K562 (cell line): ENCODE results near the gene HES4. TPM values are rescaled to one million over a fixed set of nuclear protein-coding genes. Genes with fewer than 3 reads are reported as not detected.

Experiments used
- ATF3 ChIP-seq, 2 experiments: fragments of 450-650 bp in 1 of 2; sonication (generic) in 1 of 2; formaldehyde crosslinking in 1 of 2; IDR thresholded peaks in 1 of 2; conservative IDR thresholded peaks in 1 of 2; 2 replicates each; pipeline versions ENCODE4 v1.6.1 to v1.8.1; 2016 to 2023; ENCODE audit warnings: mild to moderate bottlenecking in 2 of 2, moderate library complexity in 2 of 2, inconsistent platforms in 1 of 2, missing genetic modification reagents in 1 of 2
- BACH1 ChIP-seq: fragments of 200-800 bp; sonication (Bioruptor generic); IDR thresholded peaks from 2 replicates; pipeline ENCODE4 v1.6.1; 2016; ENCODE audit warnings: missing genetic modification characterization, missing compliant biosample characterization
- DACH1 ChIP-seq: fragments of 450-650 bp; IDR thresholded peaks from 2 replicates; pipeline ENCODE4 v1.6.1; 2018; ENCODE audit not compliant: partially characterized antibody
- GATAD2A ChIP-seq: fragments of 450-650 bp; IDR thresholded peaks from 2 replicates; pipeline ENCODE4 v1.6.1; 2017
- KLF1 ChIP-seq: fragments of 450-650 bp; IDR thresholded peaks from 2 replicates; pipeline ENCODE4 v1.6.1; 2016; ENCODE audit warnings: missing genetic modification characterization, missing compliant biosample characterization
- NR0B1 ChIP-seq: fragments of 450-650 bp; IDR thresholded peaks from one replicate; pipeline ENCODE4 v1.6.1; 2018; ENCODE audit warnings: mild to moderate bottlenecking, moderate library complexity; ENCODE audit not compliant: partially characterized antibody
- NUFIP1 ChIP-seq: fragments of 450-650 bp; IDR thresholded peaks from 2 replicates; pipeline ENCODE4 v1.6.1; 2018; ENCODE audit not compliant: partially characterized antibody
- PHTF2 ChIP-seq: fragments of 250-450 bp; sonication (Bioruptor Pico); IDR thresholded peaks from 2 replicates; pipeline ENCODE4 v1.5.0; 2021; ENCODE audit warnings: mild to moderate bottlenecking
- RAD51 ChIP-seq: fragments of 450-650 bp; IDR thresholded peaks from 2 replicates; pipeline ENCODE4 v1.7.1; 2016; ENCODE audit warnings: low read depth, mild to moderate bottlenecking, borderline replicate concordance
- RHOXF2B ChIP-seq: fragments of 250-450 bp; sonication (Bioruptor Pico); conservative IDR thresholded peaks from 2 replicates; pipeline ENCODE4 v1.5.1; 2021
- SIN3B ChIP-seq: fragments of 450-650 bp; IDR thresholded peaks from 2 replicates; pipeline ENCODE4 v1.6.1; 2017; ENCODE audit warnings: low read depth, mild to moderate bottlenecking, moderate library complexity
- SLC30A9 ChIP-seq: fragments of 250-450 bp; sonication (Bioruptor Pico); IDR thresholded peaks from 2 replicates; pipeline ENCODE4 v1.8.0; 2022; ENCODE audit warnings: mild to moderate bottlenecking, moderate library complexity
- ZNF146 ChIP-seq: IDR thresholded peaks from one replicate; pipeline ENCODE4 v1.6.1; 2018; ENCODE audit warnings: missing compliant biosample characterization; ENCODE audit not compliant: unreplicated experiment
- ZNF224 ChIP-seq: sonication (generic); formaldehyde crosslinking; IDR thresholded peaks from 2 replicates; pipeline ENCODE4 v1.8.0; 2022; ENCODE audit warnings: mild to moderate bottlenecking, missing genetic modification reagents
- ZNF239 ChIP-seq: fragments of 250-450 bp; sonication (Bioruptor Pico); IDR thresholded peaks from 2 replicates; pipeline ENCODE4 v1.4.0; 2020; ENCODE audit warnings: mild to moderate bottlenecking
- ZNF316 ChIP-seq: fragments of 450-650 bp; IDR thresholded peaks from 2 replicates; pipeline ENCODE4 v1.6.1; 2016
- polyA plus RNA-seq, 8 experiments: library from polyadenylated mRNA; depleted of rRNA in 4 of 8; stranded (reverse) in 5 of 8; unstranded in 3 of 8; fragments of >200 nt; fragmentation: Nextera tagmentation in 2 of 8; fragmentation: Illumina TruSeq in 1 of 8; extraction: Ambion mirVana in 2 of 8; extraction: Trizol in 1 of 8; gene quantifications; 2 replicates each; pipeline versions ENCODE4 v1.2.1 to v1.2.3, GENCODE V29; 2011 to 2014; ENCODE audit warnings: inconsistent platforms in 1 of 8, missing spikeins in 1 of 8
- total RNA-seq, 7 experiments: library from RNA; depleted of rRNA in 6 of 7; stranded (reverse); fragments of >200 nt in 6 of 7; fragmentation: Illumina TruSeq in 2 of 7; extraction: Trizol in 2 of 7; gene quantifications; 2 replicates each; pipeline versions ENCODE4 v1.2.1 to v1.2.3, GENCODE V29; 2011 to 2021; ENCODE audit warnings: low replicate concordance in 1 of 7
- TF ChIP-seq, protein P1 (sequence below): fragments of 250-450 bp; sonication (Bioruptor Pico); IDR thresholded peaks from 2 replicates; pipeline ENCODE4 v1.8.0; 2021; ENCODE audit warnings: moderate library complexity, mild to moderate bottlenecking, inconsistent platforms
- TF ChIP-seq, protein P2 (sequence below): fragments of 250-450 bp; sonication (Bioruptor Pico); IDR thresholded peaks from 2 replicates; pipeline ENCODE4 v1.8.0; 2022; ENCODE audit warnings: moderate library complexity, mild to moderate bottlenecking, inconsistent platforms
- TF ChIP-seq, protein P3 (sequence below): fragments of 250-450 bp; sonication (Bioruptor Pico); IDR thresholded peaks from 2 replicates; pipeline ENCODE4 v1.5.0; 2021; ENCODE audit warnings: mild to moderate bottlenecking, moderate library complexity

HES4 gene
- total and polyA plus RNA-seq, 9 of the 15 experiments (the other 6 are each of a cell fraction or from before 2014, with no cell fraction given) = 0.21 to 43.7 (median 5.3) TPM; not detected in 2

DNA sequence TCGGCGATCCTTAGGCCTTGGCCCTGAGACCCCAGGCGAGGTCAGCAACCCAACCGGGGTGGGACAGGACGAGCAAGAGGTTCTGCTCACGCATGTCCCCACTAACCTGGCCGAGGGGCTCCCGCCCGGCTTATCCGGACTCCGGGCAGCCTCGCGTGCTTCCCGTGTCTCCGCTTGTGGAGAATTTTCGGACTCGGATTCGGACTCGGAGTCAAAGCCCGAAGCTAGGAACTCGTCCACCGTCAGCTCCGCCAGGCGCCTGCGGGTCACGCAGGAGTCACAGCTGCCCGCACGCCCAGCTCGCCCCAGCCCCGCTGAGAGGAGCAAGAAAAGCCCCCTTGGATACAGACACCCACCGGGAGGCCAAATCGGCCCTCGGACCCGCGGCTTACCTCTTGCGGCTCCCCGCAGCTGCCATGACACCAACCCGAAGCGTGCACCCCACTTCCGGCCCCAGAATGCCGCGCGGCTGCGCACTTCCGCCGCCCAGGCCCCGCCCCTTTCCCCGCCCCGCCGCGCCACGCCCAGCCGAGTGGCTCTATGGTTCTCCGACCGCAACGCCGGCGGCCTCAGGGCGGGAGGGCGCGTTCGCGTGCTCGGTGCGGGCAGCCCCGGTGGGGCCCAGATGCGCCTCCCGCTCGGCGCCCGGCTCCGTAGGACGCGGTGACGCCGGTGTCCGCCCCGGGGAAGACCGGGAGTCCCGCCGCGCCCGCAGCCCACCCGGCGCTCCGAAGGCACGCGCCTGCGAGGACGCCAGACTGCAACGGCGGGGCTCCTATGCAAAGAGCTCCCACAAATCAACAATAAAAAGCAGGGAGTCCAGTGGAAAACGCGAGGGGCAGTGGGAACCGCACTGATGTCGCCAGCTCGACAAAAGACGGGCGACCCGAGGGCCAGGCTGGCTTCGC lies 40.8 kb downstream of the HES4 start, which contains the start of gene NOC2L (continued):
- TF ChIP-seq BACH1 (no peak), GATAD2A (no peak), NR0B1 (no peak), KLF1 (tag) (0 out of 2 replicates have a peak, but pooled peaks have one; percentile 32), SLC30A9 (CRISPR knock-in tag) (no peak), ATF3 (IDR thresholded peaks at IDR 0.05) (no peak), ATF3 (CRISPR knock-in tag; conservative IDR thresholded peaks at IDR 0.05) (no peak), ZNF239 (CRISPR knock-in tag) (no peak; the same call in 1 of the 2 replicates), RAD51 (no peak), NUFIP1 (no peak), ZNF316 (no peak), SIN3B (peak; percentile 100), DACH1 (no peak), PHTF2 (CRISPR knock-in tag) (no peak), ZNF146 (CRISPR knock-in tag) (no peak), RHOXF2B (no peak), ZNF224 (no peak)
- TF ChIP-seq, protein P1, sequence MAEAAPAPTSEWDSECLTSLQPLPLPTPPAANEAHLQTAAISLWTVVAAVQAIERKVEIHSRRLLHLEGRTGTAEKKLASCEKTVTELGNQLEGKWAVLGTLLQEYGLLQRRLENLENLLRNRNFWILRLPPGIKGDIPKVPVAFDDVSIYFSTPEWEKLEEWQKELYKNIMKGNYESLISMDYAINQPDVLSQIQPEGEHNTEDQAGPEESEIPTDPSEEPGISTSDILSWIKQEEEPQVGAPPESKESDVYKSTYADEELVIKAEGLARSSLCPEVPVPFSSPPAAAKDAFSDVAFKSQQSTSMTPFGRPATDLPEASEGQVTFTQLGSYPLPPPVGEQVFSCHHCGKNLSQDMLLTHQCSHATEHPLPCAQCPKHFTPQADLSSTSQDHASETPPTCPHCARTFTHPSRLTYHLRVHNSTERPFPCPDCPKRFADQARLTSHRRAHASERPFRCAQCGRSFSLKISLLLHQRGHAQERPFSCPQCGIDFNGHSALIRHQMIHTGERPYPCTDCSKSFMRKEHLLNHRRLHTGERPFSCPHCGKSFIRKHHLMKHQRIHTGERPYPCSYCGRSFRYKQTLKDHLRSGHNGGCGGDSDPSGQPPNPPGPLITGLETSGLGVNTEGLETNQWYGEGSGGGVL (CRISPR knock-in tag) = no peak
- TF ChIP-seq, protein P2, sequence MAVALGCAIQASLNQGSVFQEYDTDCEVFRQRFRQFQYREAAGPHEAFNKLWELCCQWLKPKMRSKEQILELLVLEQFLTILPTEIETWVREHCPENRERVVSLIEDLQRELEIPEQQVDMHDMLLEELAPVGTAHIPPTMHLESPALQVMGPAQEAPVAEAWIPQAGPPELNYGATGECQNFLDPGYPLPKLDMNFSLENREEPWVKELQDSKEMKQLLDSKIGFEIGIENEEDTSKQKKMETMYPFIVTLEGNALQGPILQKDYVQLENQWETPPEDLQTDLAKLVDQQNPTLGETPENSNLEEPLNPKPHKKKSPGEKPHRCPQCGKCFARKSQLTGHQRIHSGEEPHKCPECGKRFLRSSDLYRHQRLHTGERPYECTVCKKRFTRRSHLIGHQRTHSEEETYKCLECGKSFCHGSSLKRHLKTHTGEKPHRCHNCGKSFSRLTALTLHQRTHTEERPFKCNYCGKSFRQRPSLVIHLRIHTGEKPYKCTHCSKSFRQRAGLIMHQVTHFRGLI (CRISPR knock-in tag) = no peak
- TF ChIP-seq, protein P3, sequence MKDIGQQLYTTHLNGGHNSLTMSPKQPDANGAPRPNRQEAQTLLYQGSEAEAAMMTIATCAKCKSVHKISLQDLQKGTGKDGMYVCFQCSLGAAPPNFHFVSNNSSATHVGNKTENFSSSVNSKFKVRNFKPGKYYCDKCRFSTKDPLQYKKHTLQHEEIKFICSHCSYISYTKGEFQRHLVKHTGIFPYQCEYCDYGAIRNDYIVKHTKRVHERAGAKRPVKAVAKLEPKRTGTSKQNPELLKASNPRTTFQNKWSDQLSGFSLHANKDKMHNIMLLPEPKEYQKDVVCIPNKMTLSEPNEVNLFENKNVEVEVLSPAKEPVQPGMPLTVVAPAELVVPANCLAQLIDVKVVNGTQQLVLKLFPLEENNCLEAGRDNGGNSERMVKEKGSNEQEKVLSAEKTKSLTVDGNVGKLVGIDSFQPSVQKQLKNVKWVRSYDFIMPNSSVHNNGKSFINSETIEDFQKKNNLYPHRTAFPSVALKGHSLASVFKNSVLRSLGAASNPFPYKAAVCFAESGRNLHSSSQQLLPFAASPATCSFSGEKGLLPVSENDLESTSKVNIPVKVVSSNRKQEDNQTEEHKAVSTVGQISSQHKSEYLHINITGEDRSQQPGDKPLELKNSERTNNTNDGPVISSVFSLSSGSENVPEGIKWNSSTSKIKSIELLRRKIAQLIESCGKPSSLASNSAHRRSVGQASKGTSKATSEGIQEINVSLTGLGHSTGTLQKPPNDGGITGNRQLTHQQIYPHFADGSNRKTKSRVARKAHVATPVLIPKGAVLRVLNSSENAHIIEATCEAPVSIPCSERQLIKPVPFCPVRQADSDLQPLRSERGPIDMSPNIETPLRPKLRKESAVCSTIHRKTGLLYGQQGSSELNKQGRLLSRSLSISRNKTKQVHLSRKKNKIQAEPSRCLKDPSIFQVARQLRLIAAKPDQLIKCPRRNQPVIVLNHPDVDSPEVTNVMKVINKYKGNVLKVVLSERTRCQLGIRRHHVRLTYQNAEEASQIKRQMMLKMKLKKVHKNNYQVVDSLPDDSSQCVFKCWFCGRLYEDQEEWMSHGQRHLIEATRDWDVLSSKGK (CRISPR knock-in tag) = no peak
